PC-3 (cell line): ENCODE measurements around the gene NR1H4. TPM values are rescaled to one million over a fixed set of nuclear protein-coding genes. Genes with fewer than 3 reads are reported as not detected.

Experiments
- ATAC-seq: fragments of 200-7000 bp; cut with Tn5 transposase; 2 replicates; pipeline ENCODE4 v1.9.1; 2020; ENCODE audit warnings: mild to moderate bottlenecking, moderate library complexity
- BruUV-seq: library from RNA; stranded (reverse); fragments of 400-500 nt; replicated peaks from 2 replicates; lab custom pipeline; 2021; lab: Mats Ljungman, UMichigan
- CTCF ChIA-PET: fragments of 300-600 bp; sonication (Branson Sonifier 250); formaldehyde crosslinking; loops from one replicate; lab custom pipeline; 2022; ENCODE audit warnings: antibody characterized with exemption; lab: Charles Lee
- POLR2A ChIA-PET: fragments of 300-600 bp; sonication (Branson Sonifier 250); formaldehyde crosslinking; loops from one replicate; lab custom pipeline; 2022; ENCODE audit warnings: antibody characterized with exemption; ENCODE audit not compliant: unreplicated experiment; lab: Charles Lee
- DNase-seq: peaks from one replicate; pipeline ENCODE4 v3.0.0-alpha.2; 2015
- H2AFZ ChIP-seq: fragments of 300-600 bp; sonication (generic); 2 replicates; pipeline ENCODE4 v1.6.0; 2016; ENCODE audit warnings: antibody characterized with exemption, low read length
- H3F3A ChIP-seq: fragments of 300-600 bp; sonication (generic); one replicate; pipeline ENCODE4 v1.6.0; 2017; ENCODE audit warnings: antibody characterized with exemption, low read length, control low read depth, mild to moderate bottlenecking; ENCODE audit not compliant: unreplicated experiment
- H3K27ac ChIP-seq: fragments of 300-600 bp; sonication (generic); 2 replicates; pipeline ENCODE4 v1.5.1; 2016; ENCODE audit warnings: mild to moderate bottlenecking, low read length
- H3K27me3 ChIP-seq: fragments of 300-600 bp; sonication (generic); 2 replicates; pipeline ENCODE4 v1.6.1; 2016; ENCODE audit warnings: low read length, mixed read lengths
- H3K36me3 ChIP-seq: fragments of 300-600 bp; sonication (generic); 2 replicates; pipeline ENCODE4 v1.6.1; 2016; ENCODE audit warnings: low read depth, mixed run types, low read length, mixed read lengths
- H3K4me1 ChIP-seq: fragments of 300-600 bp; sonication (generic); 2 replicates; pipeline ENCODE4 v1.5.1; 2016; ENCODE audit warnings: low read length; ENCODE audit not compliant: insufficient read depth
- H3K4me2 ChIP-seq: fragments of 300-600 bp; sonication (generic); 2 replicates; pipeline ENCODE4 v1.6.0; 2016; ENCODE audit warnings: low read length
- H3K4me3 ChIP-seq: fragments of 300-600 bp; sonication (generic); 2 replicates; pipeline ENCODE4 v1.5.1; 2016; ENCODE audit warnings: mild to moderate bottlenecking, low read length, mixed read lengths
- H3K79me2 ChIP-seq: fragments of 300-600 bp; sonication (generic); 2 replicates; pipeline ENCODE4 v1.6.1; 2017; ENCODE audit warnings: low read length, mixed read lengths
- H3K9ac ChIP-seq: fragments of 300-600 bp; sonication (generic); 2 replicates; pipeline ENCODE4 v1.6.0; 2016; ENCODE audit warnings: mild to moderate bottlenecking, low read length
- H3K9me2 ChIP-seq: fragments of 300-600 bp; sonication (generic); replicated peaks from 2 replicates; pipeline ENCODE4 v1.6.1; 2016; ENCODE audit warnings: mixed run types, low read length, mixed read lengths
- H3K9me3 ChIP-seq: fragments of 300-600 bp; sonication (generic); 2 replicates; pipeline ENCODE4 v1.6.1; 2016; ENCODE audit warnings: low read length, mixed read lengths
- H4K20me1 ChIP-seq: fragments of 300-600 bp; sonication (generic); 2 replicates; pipeline ENCODE4 v1.6.1; 2016; ENCODE audit warnings: low read length, mixed read lengths
- EZH2 ChIP-seq: fragments of 300-600 bp; sonication (generic); IDR thresholded peaks from one replicate; pipeline ENCODE4 v1.6.1; 2017; ENCODE audit warnings: antibody characterized with exemption, mild to moderate bottlenecking, low read length; ENCODE audit not compliant: unreplicated experiment
- EZH2phosphoT487 ChIP-seq: fragments of 300-600 bp; sonication (generic); IDR thresholded peaks from 2 replicates; pipeline ENCODE4 v1.6.1; 2018; ENCODE audit warnings: mild to moderate bottlenecking, antibody characterized with exemption, low read length, borderline replicate concordance
- intact Hi-C: fragments of 100-400 bp; cut with micrococcal nuclease; formaldehyde crosslinking; loops from 2 replicates; pipeline ENCODE4 v1.9.0; 2023
- total RNA-seq: library from RNA; depleted of rRNA; stranded (reverse); fragments of >200 nt; gene quantifications from 2 replicates; pipeline ENCODE4 v1.2.3, GENCODE V29; 2014
- TF ChIP-seq, protein P1 (sequence below): fragments of 300-600 bp; sonication (generic); conservative IDR thresholded peaks from 2 replicates; pipeline ENCODE4 v1.5.1; 2017; ENCODE audit warnings: antibody characterized with exemption, low read depth, mild to moderate bottlenecking, low read length

Gene NR1H4
- total RNA-seq, 1 experiment from 2014 or later = not detected

GRCh38 chr12:100576331-100577036 lies 102.8 kb downstream of the NR1H4 start:
- BruUV-seq = no TSS peak
- ChIA-PET POLR2A (no interaction called here), CTCF (no interaction called here)
- no peaks in the 10 kb centered on the region for H3K9me2 ChIP-seq
- H3K79me2 ChIP-seq = peaks cover 77% of the 10 kb centered on the region
- H3K9ac ChIP-seq = no peak overlapping the region
- ATAC-seq (peak; percentile 38), DNase-seq (peak; percentile 82)
- peaks cover 11% of the 10 kb centered on the region for H4K20me1 ChIP-seq
- TF ChIP-seq EZH2 (no peak), EZH2phosphoT487 (no peak)
- TF ChIP-seq, protein P1, sequence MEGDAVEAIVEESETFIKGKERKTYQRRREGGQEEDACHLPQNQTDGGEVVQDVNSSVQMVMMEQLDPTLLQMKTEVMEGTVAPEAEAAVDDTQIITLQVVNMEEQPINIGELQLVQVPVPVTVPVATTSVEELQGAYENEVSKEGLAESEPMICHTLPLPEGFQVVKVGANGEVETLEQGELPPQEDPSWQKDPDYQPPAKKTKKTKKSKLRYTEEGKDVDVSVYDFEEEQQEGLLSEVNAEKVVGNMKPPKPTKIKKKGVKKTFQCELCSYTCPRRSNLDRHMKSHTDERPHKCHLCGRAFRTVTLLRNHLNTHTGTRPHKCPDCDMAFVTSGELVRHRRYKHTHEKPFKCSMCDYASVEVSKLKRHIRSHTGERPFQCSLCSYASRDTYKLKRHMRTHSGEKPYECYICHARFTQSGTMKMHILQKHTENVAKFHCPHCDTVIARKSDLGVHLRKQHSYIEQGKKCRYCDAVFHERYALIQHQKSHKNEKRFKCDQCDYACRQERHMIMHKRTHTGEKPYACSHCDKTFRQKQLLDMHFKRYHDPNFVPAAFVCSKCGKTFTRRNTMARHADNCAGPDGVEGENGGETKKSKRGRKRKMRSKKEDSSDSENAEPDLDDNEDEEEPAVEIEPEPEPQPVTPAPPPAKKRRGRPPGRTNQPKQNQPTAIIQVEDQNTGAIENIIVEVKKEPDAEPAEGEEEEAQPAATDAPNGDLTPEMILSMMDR = no peak
- H3K4me3 ChIP-seq = 0 out of 2 replicates have a peak overlapping the region, but pooled peaks have one; percentile 1
- peak overlapping the region; percentile 36 for H3K27ac ChIP-seq
- intact Hi-C loops = loop anchor here (2.0 kb wide), 1 partner anchor 36 kb away; no protein-coding TSS in a partner anchor
- H2AFZ ChIP-seq = no peak overlapping the region
- no peaks in the 10 kb centered on the region for H3K27me3 ChIP-seq
- peaks cover 29% of the 10 kb centered on the region for H3K4me1 ChIP-seq
- peaks cover 2% of the 10 kb centered on the region for H3K36me3 ChIP-seq
- H3K4me2 ChIP-seq = peak overlapping the region; percentile 55
- H3K9me3 ChIP-seq = no peaks in the 10 kb centered on the region
- H3F3A ChIP-seq = no peaks in the 10 kb centered on the region

GRCh38 chr12:100578923-100579322 lies 105.3 kb downstream of the NR1H4 start:
- DNase-seq (no peak), ATAC-seq (no peak)
- POLR2A ChIA-PET = no interaction called here
- peaks cover 11% of the 10 kb centered on the region for H4K20me1 ChIP-seq
- peaks cover 25% of the 10 kb centered on the region for H3K4me1 ChIP-seq
- no peak overlapping the region for H3K4me3 ChIP-seq
- CTCF ChIA-PET = no interaction called here
- BruUV-seq = no TSS peak
- no peaks in the 10 kb centered on the region for H3K27me3 ChIP-seq
- no peak overlapping the region for H3K9ac ChIP-seq
- H3K4me2 ChIP-seq = no peak overlapping the region
- intact Hi-C loops = no loop called here
- no peak overlapping the region for H2AFZ ChIP-seq
- H3K27ac ChIP-seq = no peak overlapping the region
- TF ChIP-seq, protein P1 = no peak
- peaks cover 13% of the 10 kb centered on the region for H3K36me3 ChIP-seq
- H3K79me2 ChIP-seq = peaks cover 99% of the 10 kb centered on the region
- H3K9me2 ChIP-seq = no peaks in the 10 kb centered on the region
- H3F3A ChIP-seq = no peaks in the 10 kb centered on the region
- 0 out of 2 replicates have a peak, but pooled peaks cover 10% of the 10 kb centered on the region for H3K9me3 ChIP-seq

DNA sequence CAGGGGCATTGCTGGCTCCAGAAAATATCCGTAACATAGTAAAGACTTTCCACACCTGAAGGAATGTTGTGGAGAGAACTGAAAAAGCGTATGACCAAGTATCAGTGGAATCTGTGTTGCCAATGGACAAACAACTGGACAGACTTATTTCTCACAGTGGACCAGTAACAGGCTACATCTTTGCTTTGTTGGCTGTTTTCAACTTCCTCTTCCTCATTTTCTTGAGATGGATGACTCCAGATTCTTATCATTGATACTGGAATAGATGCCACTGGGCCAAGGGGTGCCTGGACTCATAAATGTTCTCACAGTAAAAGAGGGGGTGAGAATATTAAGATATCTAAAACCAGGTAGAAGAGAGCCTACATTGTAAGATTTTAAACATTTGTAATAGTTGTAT lies 106.2 kb downstream of the NR1H4 start:
- H2AFZ ChIP-seq = no peak overlapping the region
- H4K20me1 ChIP-seq = peaks cover 11% of the 10 kb centered on the region
- CTCF ChIA-PET = no interaction called here
- no peak overlapping the region for H3K27ac ChIP-seq
- no peak for DNase-seq
- no peak for ATAC-seq
- H3K4me3 ChIP-seq = no peak overlapping the region
- H3K9me3 ChIP-seq = 0 out of 2 replicates have a peak, but pooled peaks cover 10% of the 10 kb centered on the region
- H3K36me3 ChIP-seq = peaks cover 13% of the 10 kb centered on the region
- POLR2A ChIA-PET = no interaction called here
- BruUV-seq = no TSS peak
- TF ChIP-seq EZH2phosphoT487 (no peak), EZH2 (no peak)
- TF ChIP-seq, protein P1 = no peak
- intact Hi-C loops = no loop called here
- H3K4me1 ChIP-seq = peaks cover 21% of the 10 kb centered on the region
- no peak overlapping the region for H3K4me2 ChIP-seq
- H3K79me2 ChIP-seq = peaks cover 96% of the 10 kb centered on the region
- no peaks in the 10 kb centered on the region for H3K9me2 ChIP-seq
- no peaks in the 10 kb centered on the region for H3F3A ChIP-seq
- no peaks in the 10 kb centered on the region for H3K27me3 ChIP-seq
- no peak overlapping the region for H3K9ac ChIP-seq
